Heart left ventricle (tissue), 13 donors: Measurements from ENCODE around the gene ADGB.

ENCODE experiments used
- CTCF ChIP-seq, 12 donors: fragments of 200-600 bp; sonication (generic) in 4 of 12; IDR thresholded peaks; one replicate each; pipeline versions ENCODE4 v1.5.0 to v1.8.0; 2018 to 2022; ENCODE audit warnings: antibody characterized with exemption in 12 of 12, mild to moderate bottlenecking in 5 of 12
- POLR2A ChIP-seq, 2 donors: fragments of 450-650 bp; IDR thresholded peaks; one replicate each; pipeline ENCODE4 v1.6.1; 2017; ENCODE audit warnings: antibody characterized with exemption in 2 of 2, mild to moderate bottlenecking in 2 of 2, moderate library complexity in 2 of 2
- donor health status: ischemic (EF 13 %, LVEDD 7.1; RV severe dilation, severe dysfunction).
- donor health status: DM: no; HTN: yes; CAD: no.
- donor health status: DM: no; HTN: no; CAD: no.
- donor health status: ischemic (EF 25% LVEDD 6.9; RV normal size, moderate dysfunction).
- donor health status: ischemic (EF 25% LVEDD 5.7; RV mildly dilated, moderate dysfunction).
- donor health status: ischemic (EF 35%, LVEDD 5.7; RV mildly dilated, moderate dysfunction).
- donor health status: nonischemic (EF 11% LVEDD 7.7; RV severe dilation, severe dysfunction).
- donor health status: DM: yes; HTN: yes; CAD: no.
- donor health status: PGD.
- donor health status: ischemic (EF 29% LVEDD 5.4; RV normal size, mild dysfunction).
- donor health status: nonischemic (EF 23%, LVEDD 6.1; RV moderate dilation, normal function).

GRCh38 chr6:146628350-146628749 is 29.6 kb downstream of the ADGB start:
- TF ChIP-seq CTCF (IDR thresholded peaks at IDR 0.05) (no peak), POLR2A (IDR thresholded peaks at IDR 0.05) (no peak)
